Spleen (tissue), 11 donors: Measurements from ENCODE around the gene TGFBRAP1. TPM values are rescaled to one million over a fixed set of nuclear protein-coding genes. Genes with fewer than 3 reads are reported as not detected.

Experiments used
- DNase-seq: peaks from one replicate; pipeline ENCODE4 v3.0.0-alpha.2; 2020
- H3K27ac ChIP-seq, 8 donors: fragments of 200-600 bp; sonication (generic) in 7 of 8; 1 replicate in 4 of 8; 2 replicates in 4 of 8; pipeline versions ENCODE4 v1.5.0 to v1.8.0; 2016 to 2021; ENCODE audit warnings: inconsistent platforms in 4 of 8, mild to moderate bottlenecking in 4 of 8, moderate library complexity in 1 of 8
- H3K27me3 ChIP-seq, 7 donors: fragments of 200-600 bp; sonication (generic) in 6 of 7; replicated peaks in 1 of 7; 1 replicate in 4 of 7; 2 replicates in 3 of 7; pipeline versions ENCODE4 v1.5.0 to v1.8.0; 2016 to 2021; ENCODE audit warnings: inconsistent platforms in 3 of 7, mild to moderate bottlenecking in 1 of 7
- H3K36me3 ChIP-seq, 6 donors: fragments of 200-600 bp; sonication (generic) in 5 of 6; 1 replicate in 4 of 6; 2 replicates in 2 of 6; pipeline versions ENCODE4 v1.5.0 to v1.8.0; 2016 to 2021; ENCODE audit warnings: inconsistent platforms in 2 of 6
- H3K4me1 ChIP-seq, 6 donors: fragments of 200-600 bp; sonication (generic) in 5 of 6; 1 replicate in 3 of 6; 2 replicates in 3 of 6; pipeline versions ENCODE4 v1.5.0 to v1.8.0; 2016 to 2021; ENCODE audit warnings: inconsistent platforms in 3 of 6
- H3K4me3 ChIP-seq, 8 donors: fragments of 200-600 bp; sonication (generic) in 7 of 8; 1 replicate in 4 of 8; 2 replicates in 4 of 8; pipeline versions ENCODE4 v1.5.0 to v1.8.0; 2016 to 2021; ENCODE audit warnings: inconsistent platforms in 4 of 8, mild to moderate bottlenecking in 4 of 8, moderate library complexity in 2 of 8
- H3K9me3 ChIP-seq, 8 donors: fragments of 200-600 bp; sonication (generic) in 7 of 8; 1 replicate in 4 of 8; 2 replicates in 4 of 8; pipeline versions ENCODE4 v1.5.0 to v1.8.0; 2016 to 2021; ENCODE audit warnings: inconsistent platforms in 4 of 8
- POLR2A ChIP-seq, 3 donors: fragments of 450-650 bp; IDR thresholded peaks; one replicate each; pipeline ENCODE4 v1.5.1; 2017; ENCODE audit warnings: antibody characterized with exemption in 3 of 3, mild to moderate bottlenecking in 1 of 3
- POLR2AphosphoS5 ChIP-seq, 3 donors: sonication (generic); formaldehyde crosslinking; IDR thresholded peaks; one replicate each; pipeline ENCODE4 v1.5.1; 2017; ENCODE audit warnings: antibody characterized with exemption in 3 of 3
- WGBS, 5 donors: extraction: QIAGEN DNeasy Blood & Tissue Kit in 3 of 5; methylation state at CpG; one replicate each; pipeline versions ENCODE4 v1.1.5 to v1.1.7; 2013 to 2018; 5-methylcytosine and 5-hydroxymethylcytosine counted together
- intact Hi-C: fragments of 100-400 bp; cut with DNase I; formaldehyde crosslinking; loops from one replicate; pipeline ENCODE4 v1.15.0; 2023; ENCODE audit warnings: low total_unique reads
- polyA plus RNA-seq, 3 donors: library from polyadenylated mRNA; stranded (reverse); fragments of 200-250 nt; gene quantifications; one replicate each; pipeline ENCODE4 v1.2.1, GENCODE V29; 2013
- total RNA-seq, 7 donors: library from RNA; depleted of rRNA in 3 of 7; stranded (reverse); fragments of >200 nt in 3 of 7; fragmentation: NEBNext Ultra II Directional in 4 of 7; extraction: Animal tissue kit (Norgen Biotek cat#: 25700) in 4 of 7; gene quantifications; one replicate each; pipeline versions ENCODE4 v1.1.0 to v1.2.1, GENCODE V29; 2016 to 2021
- TF ChIP-seq, protein P1 (sequence below), 11 experiments: fragments of 200-600 bp in 7 of 11; fragments of 450-650 bp in 4 of 11; sonication (generic) in 4 of 11; IDR thresholded peaks in 8 of 11; conservative IDR thresholded peaks in 3 of 11; 1 replicate in 7 of 11; 2 replicates in 4 of 11; pipeline versions ENCODE4 v1.4.0 to v1.8.0; 2016 to 2021; ENCODE audit warnings: antibody characterized with exemption in 11 of 11, inconsistent platforms in 4 of 11, mild to moderate bottlenecking in 1 of 11
- donor health status: healthy with polysubstance abuse.
- donor health status: DM: no; HTN: no; CAD: no; lungs with moderate emphysema.
- donor health status: DM: no; HTN: no; CAD: no.
- donor health status: Bipolar disorder and iron deficiency.
- donor health status: healthy.
- donor health status: DM: no; HTN: no; CAD: no.
- donor health status: DM: yes; HTN: yes; CAD: no.

The TGFBRAP1 gene
- total and polyA plus RNA-seq, 10 donors, result 4.6 to 32.7 (median 21.8) TPM

DNA sequence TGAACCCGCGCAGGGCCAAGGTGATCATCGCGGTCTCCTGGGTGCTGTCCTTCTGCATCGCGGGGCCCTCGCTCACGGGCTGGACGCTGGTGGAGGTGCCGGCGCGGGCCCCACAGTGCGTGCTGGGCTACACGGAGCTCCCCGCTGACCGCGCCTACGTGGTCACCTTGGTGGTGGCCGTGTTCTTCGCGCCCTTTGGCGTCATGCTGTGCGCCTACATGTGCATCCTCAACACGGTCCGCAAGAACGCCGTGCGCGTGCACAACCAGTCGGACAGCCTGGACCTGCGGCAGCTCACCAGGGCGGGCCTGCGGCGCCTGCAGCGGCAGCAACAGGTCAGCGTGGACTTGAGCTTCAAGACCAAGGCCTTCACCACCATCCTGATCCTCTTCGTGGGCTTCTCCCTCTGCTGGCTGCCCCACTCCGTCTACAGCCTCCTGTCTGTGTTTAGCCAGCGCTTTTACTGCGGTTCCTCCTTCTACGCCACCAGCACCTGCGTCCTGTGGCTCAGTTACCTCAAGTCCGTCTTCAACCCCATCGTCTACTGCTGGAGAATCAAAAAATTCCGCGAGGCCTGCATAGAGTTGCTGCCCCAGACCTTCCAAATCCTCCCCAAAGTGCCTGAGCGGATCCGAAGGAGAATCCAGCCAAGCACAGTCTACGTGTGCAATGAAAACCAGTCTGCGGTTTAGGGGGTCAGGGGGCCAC is 87.1 kb downstream of the TGFBRAP1 start:
- intact Hi-C loops, result no loop called here
- no peak overlapping the region for H3K4me3 ChIP-seq
- no peak overlapping the region for H3K27ac ChIP-seq
- no peaks in the 10 kb centered on the region for H3K9me3 ChIP-seq
- peaks cover 0 to 15% (median 7%) of the 10 kb centered on the region in 6 donors for H3K4me1 ChIP-seq
- TF ChIP-seq, protein P1, sequence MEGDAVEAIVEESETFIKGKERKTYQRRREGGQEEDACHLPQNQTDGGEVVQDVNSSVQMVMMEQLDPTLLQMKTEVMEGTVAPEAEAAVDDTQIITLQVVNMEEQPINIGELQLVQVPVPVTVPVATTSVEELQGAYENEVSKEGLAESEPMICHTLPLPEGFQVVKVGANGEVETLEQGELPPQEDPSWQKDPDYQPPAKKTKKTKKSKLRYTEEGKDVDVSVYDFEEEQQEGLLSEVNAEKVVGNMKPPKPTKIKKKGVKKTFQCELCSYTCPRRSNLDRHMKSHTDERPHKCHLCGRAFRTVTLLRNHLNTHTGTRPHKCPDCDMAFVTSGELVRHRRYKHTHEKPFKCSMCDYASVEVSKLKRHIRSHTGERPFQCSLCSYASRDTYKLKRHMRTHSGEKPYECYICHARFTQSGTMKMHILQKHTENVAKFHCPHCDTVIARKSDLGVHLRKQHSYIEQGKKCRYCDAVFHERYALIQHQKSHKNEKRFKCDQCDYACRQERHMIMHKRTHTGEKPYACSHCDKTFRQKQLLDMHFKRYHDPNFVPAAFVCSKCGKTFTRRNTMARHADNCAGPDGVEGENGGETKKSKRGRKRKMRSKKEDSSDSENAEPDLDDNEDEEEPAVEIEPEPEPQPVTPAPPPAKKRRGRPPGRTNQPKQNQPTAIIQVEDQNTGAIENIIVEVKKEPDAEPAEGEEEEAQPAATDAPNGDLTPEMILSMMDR (IDR thresholded peaks at IDR 0.05 in 8 of 11, conservative IDR thresholded peaks at IDR 0.05 in 3 of 11), result no peak
- TF ChIP-seq POLR2AphosphoS5 (IDR thresholded peaks at IDR 0.05) (no peak), POLR2A (IDR thresholded peaks at IDR 0.05) (no peak)
- peaks cover 0 to 1% (median 0%) of the 10 kb centered on the region in 7 donors for H3K27me3 ChIP-seq
- no peaks in the 10 kb centered on the region for H3K36me3 ChIP-seq
- WGBS, 5 donors, result 94 to 97% (median 96%) methylated on average over 38 to 50 of the region's 50 CpGs
- DNase-seq, result no peak

DNA sequence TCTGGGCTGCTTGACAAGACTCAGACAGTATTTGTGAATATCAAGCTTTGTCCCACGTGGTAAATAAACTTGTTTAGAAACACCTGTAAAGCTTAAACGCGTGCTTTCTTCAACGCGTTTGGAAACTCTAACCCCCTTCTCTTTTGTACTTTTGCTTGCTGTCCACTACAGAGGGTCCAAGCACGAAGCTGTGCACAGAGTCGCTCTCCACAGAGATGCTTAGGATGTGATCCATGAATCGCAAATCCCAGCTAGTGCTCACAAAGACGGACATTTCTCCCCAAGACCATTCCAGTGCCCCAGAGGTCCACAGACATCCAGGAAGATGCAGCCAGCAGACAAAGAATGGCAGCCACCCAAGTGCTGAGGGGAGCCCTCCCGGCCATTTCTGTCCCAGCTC is 88.1 kb downstream of the TGFBRAP1 start, which contains the start of gene GPR45:
Gene GPR45 (plus strand): TSS at position 301 of the 400 bp plus-strand sequence. CDS start 116 bp downstream, outside the sequence.
- Histone ChIP-seq H3K27ac (no peak within 1 kb of the TSS), H3K4me3 (no peak within 1 kb of the TSS), H3K27me3 (peaks cover 0 to 11% (median 0%) of the 10 kb centered on the region in 7 donors), H3K9me3 (no peaks in the 10 kb centered on the region), H3K4me1 (peaks cover 0 to 25% (median 8%) of the 10 kb centered on the region in 6 donors), H3K36me3 (no peaks in the 10 kb centered on the region)
- no peak for DNase-seq
- intact Hi-C loops, result no loop called here
- WGBS, 5 donors, result 90 to 96% (median 93%) methylated on average over 9 to 10 of the region's 10 CpGs
- TF ChIP-seq, protein P1 (IDR thresholded peaks at IDR 0.05 in 8 of 11, conservative IDR thresholded peaks at IDR 0.05 in 3 of 11), result no peak
- TF ChIP-seq POLR2A (IDR thresholded peaks at IDR 0.05), result no peak
- TF ChIP-seq POLR2AphosphoS5 (IDR thresholded peaks at IDR 0.05), result no peak

DNA sequence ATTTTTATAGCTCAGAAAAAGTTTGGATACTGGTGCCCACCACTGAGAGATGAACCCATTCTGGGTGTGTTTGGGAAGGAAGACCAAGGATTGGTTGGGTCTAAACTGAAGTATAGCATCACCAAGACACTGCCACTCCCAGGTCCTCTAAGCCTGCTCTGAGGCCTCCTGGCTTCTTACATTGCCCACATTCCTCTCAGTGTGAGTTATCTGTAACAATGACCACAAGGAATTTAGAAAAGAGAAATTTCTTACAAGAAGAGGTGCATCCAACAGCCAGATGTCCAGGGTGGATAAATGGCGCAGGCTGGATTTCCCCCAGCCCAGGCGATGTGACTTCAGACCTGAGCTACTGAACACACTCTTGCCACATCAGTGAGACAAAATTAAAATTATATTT is 89.6 kb downstream of the TGFBRAP1 start:
- no peaks in the 10 kb centered on the region for H3K9me3 ChIP-seq
- H3K4me3 ChIP-seq, result no peak overlapping the region
- no peak overlapping the region for H3K27ac ChIP-seq
- intact Hi-C loops, result loop anchor here (5.0 kb wide), 1 partner anchor 123 kb away; no protein-coding TSS in a partner anchor
- H3K36me3 ChIP-seq, result no peaks in the 10 kb centered on the region
- WGBS, 5 donors, result 92 to 97% (median 94%) methylated on average over 2 of the region's 2 CpGs
- H3K4me1 ChIP-seq, result peaks cover 0 to 38% (median 15%) of the 10 kb centered on the region in 6 donors
- TF ChIP-seq, protein P1 (IDR thresholded peaks at IDR 0.05 in 8 of 11, conservative IDR thresholded peaks at IDR 0.05 in 3 of 11), result no peak
- no peak for TF ChIP-seq POLR2AphosphoS5 (IDR thresholded peaks at IDR 0.05)
- no peak for DNase-seq
- H3K27me3 ChIP-seq, result peaks cover 0 to 12% (median 0%) of the 10 kb centered on the region in 7 donors

DNA sequence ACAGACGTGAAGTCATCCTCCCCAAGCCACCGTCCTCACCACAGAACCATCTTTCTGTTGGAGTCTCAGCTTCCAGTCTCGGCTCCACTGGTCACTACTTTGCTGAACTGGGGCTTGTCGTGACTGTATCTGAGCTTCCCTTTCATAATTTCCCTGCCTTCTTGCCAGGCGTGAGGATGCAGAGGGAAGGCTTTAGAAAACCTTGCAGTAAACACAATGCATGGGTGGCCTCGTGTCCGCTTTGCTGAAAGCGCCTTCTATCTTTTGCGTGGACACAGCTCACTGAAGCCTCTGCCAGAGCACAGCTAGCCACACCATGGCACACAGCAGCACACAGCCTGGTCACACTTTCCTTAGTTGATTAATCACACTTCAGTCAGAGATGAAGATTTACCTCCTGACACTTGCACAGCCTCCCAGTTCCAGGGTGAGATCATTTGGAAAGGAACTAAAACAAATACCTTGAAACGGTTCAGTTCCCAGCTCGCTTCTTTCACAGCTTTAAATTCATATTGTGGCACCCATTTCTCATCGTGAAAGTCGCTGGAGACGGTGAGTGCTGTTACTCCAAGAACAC is 90.8 kb downstream of the TGFBRAP1 start:
- DNase-seq, result no peak
- Histone ChIP-seq H3K27me3 (peaks cover 0 to 12% (median 0%) of the 10 kb centered on the region in 7 donors), H3K9me3 (no peaks in the 10 kb centered on the region), H3K27ac (no peak overlapping the region), H3K36me3 (no peaks in the 10 kb centered on the region), H3K4me3 (no peak overlapping the region), H3K4me1 (peaks cover 0 to 40% (median 16%) of the 10 kb centered on the region in 6 donors)
- intact Hi-C loops, result loop anchor here (5.0 kb wide), 1 partner anchor 121 kb away; no protein-coding TSS in a partner anchor
- WGBS, 5 donors, result 81 to 86% (median 83%) methylated on average over 14 of the region's 14 CpGs
- TF ChIP-seq, protein P1 (IDR thresholded peaks at IDR 0.05 in 8 of 11, conservative IDR thresholded peaks at IDR 0.05 in 3 of 11), result no peak
- TF ChIP-seq POLR2A (IDR thresholded peaks at IDR 0.05), result no peak
- no peak for TF ChIP-seq POLR2AphosphoS5 (IDR thresholded peaks at IDR 0.05)
